ENCODE results near the gene LMBR1. TPM values are rescaled to one million over a fixed set of nuclear protein-coding genes. Genes with fewer than 3 reads are reported as not detected.

Gene LMBR1
- total RNA-seq, 4 donors from 2014 or later: 38.0 to 81.3 (median 56.4) TPM

DNA sequence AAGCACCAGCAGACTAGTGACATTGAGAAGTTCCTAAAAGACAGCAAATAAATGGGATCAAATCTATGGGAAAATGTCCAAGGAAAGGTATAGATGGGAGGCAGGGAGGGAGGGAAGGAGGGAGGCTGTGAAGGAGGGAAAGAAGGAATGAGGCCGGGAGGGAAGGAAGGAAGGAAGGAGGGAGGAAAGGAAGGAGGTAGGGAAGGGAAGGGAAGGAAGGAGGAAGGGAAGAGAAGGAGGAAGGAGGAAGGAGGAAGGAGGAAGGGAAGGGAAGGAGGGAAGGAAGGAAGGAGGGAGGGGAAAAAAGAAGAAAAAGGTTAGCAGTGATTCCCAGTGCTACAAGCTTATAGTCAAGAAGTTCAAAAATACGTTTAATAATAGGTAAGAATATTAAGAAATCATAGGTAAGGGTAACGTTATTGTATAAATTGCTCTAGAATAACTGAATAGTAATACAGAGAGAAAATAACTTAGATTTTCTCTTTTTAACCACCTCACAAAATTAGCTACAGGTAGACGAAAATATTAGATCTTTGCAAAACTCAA, 106.9 kb downstream of the LMBR1 start:
- Histone ChIP-seq H3K36me3 (peaks cover 0 to 13% (median 5%) of the 10 kb centered on the region in 4 donors), H3K27me3 (no peaks in the 10 kb centered on the region), H3K27ac (replicated peaks in 1 of 4) (no peak overlapping the region), H3K4me1 (no peaks in the 10 kb centered on the region), H3K4me3 (no peak overlapping the region), H3K9me3 (no peaks in the 10 kb centered on the region)
- intact Hi-C loops (cut with DNase I): no loop called here
- TF ChIP-seq POLR2A (IDR thresholded peaks at IDR 0.05; ENCODE audit: low read depth) (no peak), EP300 (IDR thresholded peaks at IDR 0.05) (no peak), POLR2AphosphoS5 (IDR thresholded peaks at IDR 0.05) (no peak)
- TF ChIP-seq, protein P1, sequence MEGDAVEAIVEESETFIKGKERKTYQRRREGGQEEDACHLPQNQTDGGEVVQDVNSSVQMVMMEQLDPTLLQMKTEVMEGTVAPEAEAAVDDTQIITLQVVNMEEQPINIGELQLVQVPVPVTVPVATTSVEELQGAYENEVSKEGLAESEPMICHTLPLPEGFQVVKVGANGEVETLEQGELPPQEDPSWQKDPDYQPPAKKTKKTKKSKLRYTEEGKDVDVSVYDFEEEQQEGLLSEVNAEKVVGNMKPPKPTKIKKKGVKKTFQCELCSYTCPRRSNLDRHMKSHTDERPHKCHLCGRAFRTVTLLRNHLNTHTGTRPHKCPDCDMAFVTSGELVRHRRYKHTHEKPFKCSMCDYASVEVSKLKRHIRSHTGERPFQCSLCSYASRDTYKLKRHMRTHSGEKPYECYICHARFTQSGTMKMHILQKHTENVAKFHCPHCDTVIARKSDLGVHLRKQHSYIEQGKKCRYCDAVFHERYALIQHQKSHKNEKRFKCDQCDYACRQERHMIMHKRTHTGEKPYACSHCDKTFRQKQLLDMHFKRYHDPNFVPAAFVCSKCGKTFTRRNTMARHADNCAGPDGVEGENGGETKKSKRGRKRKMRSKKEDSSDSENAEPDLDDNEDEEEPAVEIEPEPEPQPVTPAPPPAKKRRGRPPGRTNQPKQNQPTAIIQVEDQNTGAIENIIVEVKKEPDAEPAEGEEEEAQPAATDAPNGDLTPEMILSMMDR (IDR thresholded peaks at IDR 0.05): no peak
- 91% methylated on average over 4 of the region's 4 CpGs for WGBS
- no peak for DNase-seq (ENCODE audit: extremely low spot score)

DNA sequence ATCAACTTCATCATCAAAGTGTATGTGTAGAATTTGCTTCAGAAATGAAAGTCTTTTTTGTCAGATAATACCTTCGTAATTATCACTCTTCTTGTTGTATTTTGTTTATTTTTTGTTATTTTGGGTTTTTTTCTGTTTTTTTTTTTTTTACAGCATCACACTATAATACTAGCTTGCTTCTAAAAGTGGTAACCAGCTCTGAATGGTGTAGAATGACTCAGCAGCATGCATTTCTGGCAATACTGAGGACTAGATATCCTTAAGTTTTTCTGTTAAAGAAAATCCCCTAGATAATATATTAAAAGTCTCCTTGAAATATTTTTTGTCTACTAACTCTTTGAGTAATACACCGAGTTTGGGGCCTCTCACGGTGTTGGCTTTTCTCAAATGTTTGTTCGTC, 109.1 kb downstream of the LMBR1 start:
- H3K4me1 ChIP-seq: no peaks in the 10 kb centered on the region
- no peaks in the 10 kb centered on the region for H3K9me3 ChIP-seq
- TF ChIP-seq, protein P1 (IDR thresholded peaks at IDR 0.05): no peak
- TF ChIP-seq POLR2AphosphoS5 (IDR thresholded peaks at IDR 0.05) (no peak), EP300 (IDR thresholded peaks at IDR 0.05) (no peak), POLR2A (IDR thresholded peaks at IDR 0.05; ENCODE audit: low read depth) (no peak)
- no peaks in the 10 kb centered on the region for H3K27me3 ChIP-seq
- intact Hi-C loops (cut with DNase I): no loop called here
- DNase-seq (ENCODE audit: extremely low spot score): no peak
- no peak overlapping the region for H3K4me3 ChIP-seq
- WGBS: 94% methylated on average over 4 of the region's 4 CpGs
- H3K27ac ChIP-seq (replicated peaks in 1 of 4): no peak overlapping the region
- peaks cover 0 to 13% (median 5%) of the 10 kb centered on the region in 4 donors for H3K36me3 ChIP-seq

DNA sequence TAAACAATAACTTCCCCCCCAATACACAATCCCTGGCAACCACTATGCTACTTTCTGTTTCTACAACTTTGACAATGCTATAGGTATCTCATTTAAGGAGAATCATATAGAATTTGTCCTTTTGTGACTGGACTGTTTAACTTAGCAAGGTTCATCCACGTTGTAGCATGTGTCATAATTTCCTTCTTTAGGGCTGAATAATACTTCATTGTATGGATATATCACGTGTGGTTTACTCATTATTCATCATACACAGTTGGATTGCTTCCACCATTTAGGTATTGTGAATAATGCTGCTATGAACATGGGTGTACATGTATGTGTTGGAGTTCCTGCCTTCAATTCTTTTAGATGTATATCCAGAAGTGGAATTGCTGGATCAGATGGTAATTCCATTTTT, 111.0 kb downstream of the LMBR1 start:
- no peaks in the 10 kb centered on the region for H3K4me1 ChIP-seq
- H3K4me3 ChIP-seq: no peak overlapping the region
- intact Hi-C loops (cut with DNase I): no loop called here
- 93% methylated on average over 2 of the region's 2 CpGs for WGBS
- H3K9me3 ChIP-seq: no peaks in the 10 kb centered on the region
- DNase-seq (ENCODE audit: extremely low spot score): no peak
- peaks cover 0 to 13% (median 4%) of the 10 kb centered on the region in 4 donors for H3K36me3 ChIP-seq
- TF ChIP-seq POLR2A (IDR thresholded peaks at IDR 0.05; ENCODE audit: low read depth): no peak
- no peak for TF ChIP-seq EP300 (IDR thresholded peaks at IDR 0.05)
- TF ChIP-seq, protein P1 (IDR thresholded peaks at IDR 0.05): no peak
- H3K27ac ChIP-seq (replicated peaks in 1 of 4): no peak overlapping the region
- no peaks in the 10 kb centered on the region for H3K27me3 ChIP-seq

DNA sequence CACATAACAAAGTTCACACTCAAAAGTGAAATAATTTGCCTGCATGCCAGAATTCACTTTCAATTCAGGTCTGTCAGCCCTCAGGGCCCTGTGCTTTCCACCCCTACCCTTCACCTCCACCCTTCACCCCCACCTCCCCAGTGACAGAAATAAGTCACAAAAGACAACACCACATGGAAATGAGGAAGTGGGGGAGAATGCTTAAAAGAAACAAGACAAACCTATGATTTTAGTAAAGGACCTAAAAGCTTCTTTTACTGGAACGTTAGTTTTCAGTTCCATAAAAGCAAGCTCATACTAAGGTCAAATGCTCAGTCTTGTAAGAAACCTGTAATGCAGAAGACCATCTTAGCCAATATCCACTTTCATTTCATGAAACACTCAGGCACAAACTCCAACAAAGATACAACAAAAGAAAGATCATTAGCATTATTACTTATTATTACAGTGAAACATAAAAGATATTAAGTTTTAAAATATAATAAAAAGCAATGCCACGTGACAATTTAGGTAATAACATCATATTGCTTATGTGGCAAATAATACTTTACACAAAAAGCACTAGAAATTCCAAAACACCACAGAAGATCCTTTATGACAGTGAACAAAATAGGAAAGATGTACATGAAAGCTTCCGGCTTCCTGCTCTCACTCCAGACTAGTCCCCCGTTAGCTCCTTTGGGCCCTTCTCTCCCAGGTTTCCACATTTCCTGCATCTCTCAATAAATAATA, 112.1 kb downstream of the LMBR1 start:
- Histone ChIP-seq H3K4me1 (no peaks in the 10 kb centered on the region), H3K4me3 (no peak overlapping the region), H3K27ac (replicated peaks in 1 of 4) (no peak overlapping the region), H3K9me3 (no peaks in the 10 kb centered on the region), H3K36me3 (peaks cover 0 to 13% (median 4%) of the 10 kb centered on the region in 4 donors), H3K27me3 (no peaks in the 10 kb centered on the region)
- intact Hi-C loops (cut with DNase I): no loop called here
- whole genome bisulfite sequencing: 90% methylated on average over 4 of the region's 4 CpGs
- TF ChIP-seq POLR2AphosphoS5 (IDR thresholded peaks at IDR 0.05): no peak
- TF ChIP-seq, protein P1 (IDR thresholded peaks at IDR 0.05): no peak
- TF ChIP-seq EP300 (IDR thresholded peaks at IDR 0.05): no peak
- no peak for TF ChIP-seq POLR2A (IDR thresholded peaks at IDR 0.05; ENCODE audit: low read depth)
- DNase-seq (ENCODE audit: extremely low spot score): no peak
